ENCODE results near the gene MIDN.

DNA sequence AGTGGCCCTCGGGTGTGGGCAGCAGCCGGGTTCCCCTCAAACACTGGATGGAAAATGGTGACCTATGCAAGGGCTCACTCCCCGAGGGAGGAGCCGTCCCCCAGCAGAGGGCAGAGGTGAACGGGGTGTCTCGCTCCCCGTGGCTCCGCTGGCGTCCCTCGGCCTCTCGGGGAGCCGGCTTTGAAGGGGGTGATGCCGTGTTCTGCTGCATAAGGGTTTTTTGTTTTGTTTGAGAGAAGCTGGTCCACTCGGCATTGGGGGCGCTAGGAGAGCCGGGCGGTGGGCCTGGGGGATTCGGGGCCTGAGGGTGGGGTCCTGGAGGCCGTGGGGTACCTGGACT lies 41.3 kb downstream of the MIDN start:
- TF ChIP-seq, protein P1, sequence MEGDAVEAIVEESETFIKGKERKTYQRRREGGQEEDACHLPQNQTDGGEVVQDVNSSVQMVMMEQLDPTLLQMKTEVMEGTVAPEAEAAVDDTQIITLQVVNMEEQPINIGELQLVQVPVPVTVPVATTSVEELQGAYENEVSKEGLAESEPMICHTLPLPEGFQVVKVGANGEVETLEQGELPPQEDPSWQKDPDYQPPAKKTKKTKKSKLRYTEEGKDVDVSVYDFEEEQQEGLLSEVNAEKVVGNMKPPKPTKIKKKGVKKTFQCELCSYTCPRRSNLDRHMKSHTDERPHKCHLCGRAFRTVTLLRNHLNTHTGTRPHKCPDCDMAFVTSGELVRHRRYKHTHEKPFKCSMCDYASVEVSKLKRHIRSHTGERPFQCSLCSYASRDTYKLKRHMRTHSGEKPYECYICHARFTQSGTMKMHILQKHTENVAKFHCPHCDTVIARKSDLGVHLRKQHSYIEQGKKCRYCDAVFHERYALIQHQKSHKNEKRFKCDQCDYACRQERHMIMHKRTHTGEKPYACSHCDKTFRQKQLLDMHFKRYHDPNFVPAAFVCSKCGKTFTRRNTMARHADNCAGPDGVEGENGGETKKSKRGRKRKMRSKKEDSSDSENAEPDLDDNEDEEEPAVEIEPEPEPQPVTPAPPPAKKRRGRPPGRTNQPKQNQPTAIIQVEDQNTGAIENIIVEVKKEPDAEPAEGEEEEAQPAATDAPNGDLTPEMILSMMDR (IDR thresholded peaks at IDR 0.05; ENCODE audit: extremely low read depth in 1 of 2, insufficient read depth in 1 of 2, low read depth in 1 of 2, low read length in 2 of 2) = no peak
- TF ChIP-seq POLR2A (IDR thresholded peaks at IDR 0.05; ENCODE audit: low read depth, low read length) (no peak), EZH2 (IDR thresholded peaks at IDR 0.05; ENCODE audit: borderline replicate concordance, low read depth, low read length, severe bottlenecking) (no peak), JUN (IDR thresholded peaks at IDR 0.05; ENCODE audit: borderline replicate concordance, insufficient read depth, insufficient read length, low read depth) (no peak), POLR2AphosphoS5 (IDR thresholded peaks at IDR 0.05; ENCODE audit: insufficient read depth, low read depth, low read length) (no peak), FOS (IDR thresholded peaks at IDR 0.05; ENCODE audit: borderline replicate concordance, insufficient read depth, low read length) (no peak), GATA2 (IDR thresholded peaks at IDR 0.05; ENCODE audit: insufficient read depth, insufficient read length, low read depth, low read length) (no peak), MYC (IDR thresholded peaks at IDR 0.05; ENCODE audit: low read depth, low read length) (no peak)
- TF ChIP-seq, protein P2, sequence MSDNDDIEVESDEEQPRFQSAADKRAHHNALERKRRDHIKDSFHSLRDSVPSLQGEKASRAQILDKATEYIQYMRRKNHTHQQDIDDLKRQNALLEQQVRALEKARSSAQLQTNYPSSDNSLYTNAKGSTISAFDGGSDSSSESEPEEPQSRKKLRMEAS (IDR thresholded peaks at IDR 0.05; ENCODE audit: insufficient read depth, insufficient read length) = no peak

Data from endothelial cell of umbilical vein (primary cell).